Measurements from ENCODE around the gene PIM2.

PIM2 gene

DNA sequence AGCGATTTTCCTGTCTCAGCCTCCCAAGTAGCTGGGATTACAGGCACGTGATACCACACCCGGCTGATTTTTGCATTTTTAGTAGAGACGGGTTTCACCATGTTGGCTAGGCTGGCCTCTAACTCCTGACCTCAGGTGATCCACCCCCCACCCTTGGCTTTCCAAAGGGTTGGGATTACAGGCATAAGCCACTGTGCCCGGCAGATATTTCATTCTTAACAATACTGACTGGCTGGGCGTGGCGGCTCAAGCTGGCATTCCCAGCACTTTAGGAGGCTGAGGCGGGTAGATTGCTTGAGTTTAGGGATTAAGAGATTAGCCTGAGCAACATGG lies 19.8 kb downstream of the PIM2 start:
- DNase-seq (ENCODE audit: low read depth, low spot score): no peak
- ChIA-PET POLR2A (no interaction called here), CTCF (no interaction called here)
- TF ChIP-seq, protein P1, sequence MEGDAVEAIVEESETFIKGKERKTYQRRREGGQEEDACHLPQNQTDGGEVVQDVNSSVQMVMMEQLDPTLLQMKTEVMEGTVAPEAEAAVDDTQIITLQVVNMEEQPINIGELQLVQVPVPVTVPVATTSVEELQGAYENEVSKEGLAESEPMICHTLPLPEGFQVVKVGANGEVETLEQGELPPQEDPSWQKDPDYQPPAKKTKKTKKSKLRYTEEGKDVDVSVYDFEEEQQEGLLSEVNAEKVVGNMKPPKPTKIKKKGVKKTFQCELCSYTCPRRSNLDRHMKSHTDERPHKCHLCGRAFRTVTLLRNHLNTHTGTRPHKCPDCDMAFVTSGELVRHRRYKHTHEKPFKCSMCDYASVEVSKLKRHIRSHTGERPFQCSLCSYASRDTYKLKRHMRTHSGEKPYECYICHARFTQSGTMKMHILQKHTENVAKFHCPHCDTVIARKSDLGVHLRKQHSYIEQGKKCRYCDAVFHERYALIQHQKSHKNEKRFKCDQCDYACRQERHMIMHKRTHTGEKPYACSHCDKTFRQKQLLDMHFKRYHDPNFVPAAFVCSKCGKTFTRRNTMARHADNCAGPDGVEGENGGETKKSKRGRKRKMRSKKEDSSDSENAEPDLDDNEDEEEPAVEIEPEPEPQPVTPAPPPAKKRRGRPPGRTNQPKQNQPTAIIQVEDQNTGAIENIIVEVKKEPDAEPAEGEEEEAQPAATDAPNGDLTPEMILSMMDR (IDR thresholded peaks at IDR 0.05; ENCODE audit: insufficient read depth, low read length, missing control alignments): no peak
- H3K4me3 ChIP-seq (ENCODE audit: low read depth, low read length): no peak overlapping the region

DNA sequence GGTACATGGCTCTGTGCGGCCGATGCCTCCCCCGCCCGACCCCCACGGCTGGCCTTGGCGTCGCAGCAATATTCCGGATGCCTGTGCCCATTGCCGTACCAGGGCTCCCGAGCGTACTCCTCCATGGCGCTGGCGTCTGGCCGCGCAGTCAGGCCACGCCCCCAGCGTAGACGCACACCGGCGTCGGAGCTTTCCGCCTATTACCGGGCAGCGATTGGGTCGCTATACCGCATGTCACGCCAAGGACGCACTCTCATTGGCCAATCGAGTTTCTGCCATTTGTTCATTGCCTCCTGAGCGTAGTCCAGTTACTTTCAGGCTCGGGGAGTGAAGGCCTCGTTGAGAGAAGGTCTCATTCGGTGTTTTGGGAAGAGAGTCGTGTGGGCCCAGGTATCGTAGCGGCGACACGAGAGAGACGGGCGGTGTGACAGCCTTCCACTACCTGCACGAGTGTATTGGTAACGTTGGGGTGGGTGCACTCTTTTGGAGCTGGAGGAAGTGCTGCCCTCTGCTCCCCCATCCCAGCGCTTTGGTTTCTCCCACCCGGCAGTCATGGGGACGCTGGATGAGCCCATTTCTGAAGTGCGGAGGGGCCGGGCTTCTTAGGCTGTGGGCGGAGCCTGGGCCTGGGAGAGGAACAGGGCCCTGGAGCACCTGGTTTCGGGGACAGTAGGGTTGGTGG lies 21.1 kb downstream of the PIM2 start, which contains the start of the genes PQBP1 and TIMM17B:
Gene PQBP1 (plus strand): TSS at position 306 of the 682 bp plus-strand sequence. CDS start 580 bp downstream, outside the sequence.
Gene TIMM17B (minus strand): TSS at position 144 of the 682 bp plus-strand sequence. CDS start 19 bp downstream, at position 125.
- CTCF ChIA-PET: no interaction called here
- TF ChIP-seq, protein P1 (IDR thresholded peaks at IDR 0.05; ENCODE audit: insufficient read depth, low read length, missing control alignments): no peak
- H3K4me3 ChIP-seq (ENCODE audit: low read depth, low read length): peak within 1 kb of the TSS; percentile 77

DNA sequence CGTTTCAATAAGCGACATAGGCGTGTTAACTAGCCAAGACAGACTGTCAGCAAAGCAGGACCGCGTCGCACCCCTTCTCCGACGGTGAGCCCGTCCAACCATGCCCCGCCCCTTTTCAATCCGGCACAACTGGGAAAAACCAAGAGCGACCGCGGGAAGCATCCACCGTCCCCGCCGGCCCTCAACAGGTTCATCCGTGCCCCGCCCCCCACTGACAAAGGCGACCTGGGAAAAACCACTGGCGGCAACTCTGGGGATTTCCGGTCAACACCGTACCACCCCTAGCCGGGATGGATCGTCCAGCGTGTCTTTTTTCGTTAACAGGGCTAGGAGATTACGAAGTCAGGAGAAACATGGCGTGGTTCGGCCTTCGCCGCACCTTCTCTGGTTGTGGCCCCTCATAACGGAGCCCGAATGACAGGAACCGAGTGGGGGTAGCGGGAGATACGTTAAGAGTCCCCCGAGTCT lies 21.6 kb downstream of the PIM2 start:
- ChIA-PET POLR2A (interaction anchor here (1.0 to 1.3 kb wide), 4 partner anchors 15 to 49 kb away, joined by 3 to 6 read pairs (median 4); partner anchors contain the start of gene SLC35A2), CTCF (no interaction called here)
- TF ChIP-seq, protein P1 (IDR thresholded peaks at IDR 0.05; ENCODE audit: insufficient read depth, low read length, missing control alignments): no peak
- DNase-seq (ENCODE audit: low read depth, low spot score): no peak
- H3K4me3 ChIP-seq (ENCODE audit: low read depth, low read length): peak overlapping the region; percentile 77

More for the DNA sequence above, 21.1 kb downstream of the PIM2 start, which contains the start of the genes PQBP1 and TIMM17B:
- POLR2A ChIA-PET: interaction anchor here (0.6 to 1.3 kb wide), 6 partner anchors 14 to 201 kb away, joined by 3 to 6 read pairs (median 3); partner anchors contain the start of genes SLC35A2 and SUV39H1
- peak; percentile 81 for DNase-seq (ENCODE audit: low read depth, low spot score)

DNA sequence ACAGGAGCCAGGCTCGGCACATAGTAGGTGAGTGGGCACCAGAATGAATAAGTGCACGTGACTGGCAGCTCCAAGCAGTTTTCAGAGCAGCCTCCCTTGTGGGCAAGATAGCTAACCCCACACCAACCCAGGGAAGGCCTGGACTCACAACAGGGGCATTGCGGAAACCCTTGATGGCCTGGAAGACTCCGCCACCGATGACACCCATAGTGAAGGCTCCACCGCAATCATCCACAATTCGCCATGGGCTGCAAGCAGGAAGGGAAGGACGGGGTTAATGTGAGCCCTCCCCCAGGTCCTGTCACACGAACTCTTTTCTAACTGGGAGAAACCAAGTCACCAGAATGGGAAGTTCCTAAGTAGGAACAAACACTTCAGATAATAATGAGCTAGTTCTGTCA lies 22.2 kb downstream of the PIM2 start:
- H3K4me3 ChIP-seq (ENCODE audit: low read depth, low read length): peak overlapping the region; percentile 77
- CTCF ChIA-PET: no interaction called here
- POLR2A ChIA-PET: interaction anchor here (1.0 kb wide), 1 partner anchor 14 kb away, joined by 3 read pairs; no protein-coding TSS in a partner anchor

DNA sequence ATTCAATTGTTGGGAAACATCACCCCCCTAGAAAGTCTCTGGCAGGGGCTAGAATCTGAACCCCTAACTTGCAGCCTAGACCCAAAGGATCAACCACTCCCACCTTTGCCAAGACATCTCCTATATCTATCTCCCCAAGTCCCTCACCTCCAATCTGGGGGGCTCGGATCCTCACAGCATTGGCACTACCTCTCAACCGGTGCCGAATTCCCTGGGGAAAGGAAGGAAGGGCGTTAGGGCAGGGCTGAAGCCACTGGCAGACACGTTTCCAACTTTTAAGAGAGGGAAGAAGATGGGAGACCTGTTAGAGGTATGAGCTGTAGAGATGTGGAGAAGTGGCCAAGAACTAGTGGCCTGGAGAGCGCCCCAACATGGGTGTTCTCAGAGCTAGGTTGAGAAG lies 23.9 kb downstream of the PIM2 start:
- H3K4me3 ChIP-seq (ENCODE audit: low read depth, low read length): no peak overlapping the region
- ChIA-PET POLR2A (no interaction called here), CTCF (no interaction called here)
- DNase-seq (ENCODE audit: low read depth, low spot score): no peak
- TF ChIP-seq, protein P1 (IDR thresholded peaks at IDR 0.05; ENCODE audit: insufficient read depth, low read length, missing control alignments): no peak

More for the DNA sequence above, 22.2 kb downstream of the PIM2 start:
- TF ChIP-seq, protein P1 (IDR thresholded peaks at IDR 0.05; ENCODE audit: insufficient read depth, low read length, missing control alignments): no peak
- DNase-seq (ENCODE audit: low read depth, low spot score): no peak

DNA sequence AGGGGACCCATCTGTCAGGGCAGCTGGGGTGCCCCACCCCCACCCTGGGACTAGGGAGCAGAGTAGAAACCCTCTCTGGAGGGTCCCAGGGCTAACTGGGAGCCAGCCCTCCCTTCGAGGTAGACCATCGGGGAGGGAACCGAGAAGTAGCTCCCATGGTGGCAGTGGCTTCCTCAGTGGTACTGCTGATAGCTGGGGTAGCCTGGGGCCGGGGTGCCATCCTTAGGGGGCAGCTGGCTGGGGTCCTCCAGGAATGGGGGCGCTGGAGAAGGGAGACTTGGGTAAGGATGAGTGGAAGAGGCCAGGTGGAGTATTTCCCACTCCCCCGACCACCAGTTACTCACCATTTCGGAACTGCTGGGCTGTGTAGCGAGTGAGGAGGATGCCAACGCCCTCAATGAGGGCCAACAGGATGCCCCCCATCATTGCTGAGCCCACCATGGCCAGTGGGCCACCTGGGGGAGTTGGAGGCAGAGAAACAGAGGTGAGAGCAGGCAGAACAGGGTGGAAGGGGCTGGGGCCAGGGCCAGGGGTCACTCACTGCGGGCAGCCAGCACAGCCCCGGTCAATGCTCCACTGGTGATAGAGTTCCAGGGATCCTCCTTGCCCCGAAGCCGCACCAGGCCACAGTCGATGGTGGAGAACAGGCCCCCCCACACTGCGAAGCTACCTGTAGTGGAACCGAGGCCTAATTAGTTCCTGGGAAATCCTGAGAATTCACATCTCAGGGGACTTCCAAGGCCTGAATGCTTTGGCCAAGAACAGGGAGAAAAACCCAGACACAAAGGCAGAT lies 25.1 kb downstream of the PIM2 start:
- CTCF ChIA-PET: interaction anchor here (1.0 kb wide), 1 partner anchor 211 kb away, joined by 3 read pairs; no protein-coding TSS in a partner anchor
- TF ChIP-seq, protein P1 (IDR thresholded peaks at IDR 0.05; ENCODE audit: insufficient read depth, low read length, missing control alignments): no peak
- no peak for DNase-seq (ENCODE audit: low read depth, low spot score)
- POLR2A ChIA-PET: no interaction called here
- H3K4me3 ChIP-seq (ENCODE audit: low read depth, low read length): no peak overlapping the region

Data from AG04449 (cell line).